ENCODE measurements around the gene SLC27A1. TPM values are rescaled to one million over a fixed set of nuclear protein-coding genes. Genes with fewer than 3 reads are reported as not detected.
A peak's percentile ranks its signal among the peaks of the same experiment; 100 is the strongest.

The SLC27A1 gene
- total and polyA plus RNA-seq, 4 donors = 2.4 to 7.4 (median 4.0) TPM

DNA sequence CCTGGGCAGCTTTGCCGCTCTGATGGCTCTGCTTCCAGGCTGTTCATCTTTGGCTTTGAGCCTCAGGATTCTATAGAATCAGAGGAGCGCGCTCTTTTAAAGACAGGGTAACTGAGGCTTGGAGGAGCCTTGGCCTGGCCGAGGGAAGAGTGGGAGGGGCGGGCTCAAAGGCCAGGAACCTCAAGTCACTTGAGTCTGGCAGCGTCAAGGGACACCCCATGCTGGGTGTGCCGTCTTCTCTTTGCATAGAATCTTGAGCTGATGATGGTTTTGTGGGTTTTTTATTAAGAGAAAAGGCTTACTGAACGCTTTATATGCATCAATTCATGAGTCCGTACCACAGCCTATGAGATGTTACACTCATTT lies 42.2 kb downstream of the SLC27A1 start:
- peak overlapping the region; percentile 62 to 84 (median 82) for H3K4me3 ChIP-seq (ENCODE audit: low read depth in 1 of 3, low read length in 3 of 3)
- no peak for DNase-seq (ENCODE audit: low spot score)
- peaks cover 4 to 18% (median 16%) of the 10 kb centered on the region in 4 donors for H3K4me1 ChIP-seq (ENCODE audit: control insufficient read depth in 4 of 4, insufficient read depth in 4 of 4, low read length in 3 of 4)
- TF ChIP-seq GABPA (IDR thresholded peaks at IDR 0.05 in 1 of 2, conservative IDR thresholded peaks at IDR 0.05 in 1 of 2) (no peak), TAF1 (conservative IDR thresholded peaks at IDR 0.05) (no peak), NR2F2 (IDR thresholded peaks at IDR 0.05) (no peak), JUND (IDR thresholded peaks at IDR 0.05) (no peak), SP1 (IDR thresholded peaks at IDR 0.05) (no peak), HNF4G (IDR thresholded peaks at IDR 0.05) (no peak), MAX (IDR thresholded peaks at IDR 0.05) (no peak), FOXA1 (IDR thresholded peaks at IDR 0.05) (no peak), RAD21 (IDR thresholded peaks at IDR 0.05) (no peak), HNF4A (conservative IDR thresholded peaks at IDR 0.05) (no peak), YY1 (IDR thresholded peaks at IDR 0.05) (no peak), EGR1 (IDR thresholded peaks at IDR 0.05; ENCODE audit: low read depth in 2 of 2) (no peak), CTCF (IDR thresholded peaks at IDR 0.05; ENCODE audit: low read depth, low read length, missing input control) (no peak), ZBTB33 (IDR thresholded peaks at IDR 0.05) (no peak), FOXA2 (IDR thresholded peaks at IDR 0.05) (no peak), RXRA (IDR thresholded peaks at IDR 0.05) (no peak), REST (IDR thresholded peaks at IDR 0.05) (no peak)
- TF ChIP-seq, protein P1, sequence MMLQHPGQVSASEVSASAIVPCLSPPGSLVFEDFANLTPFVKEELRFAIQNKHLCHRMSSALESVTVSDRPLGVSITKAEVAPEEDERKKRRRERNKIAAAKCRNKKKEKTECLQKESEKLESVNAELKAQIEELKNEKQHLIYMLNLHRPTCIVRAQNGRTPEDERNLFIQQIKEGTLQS (IDR thresholded peaks at IDR 0.05) = no peak
- peaks cover 0 to 3% (median 1%) of the 10 kb centered on the region in 4 donors for H3K9me3 ChIP-seq (ENCODE audit: control insufficient read depth in 4 of 4, low read length in 3 of 4)
- 58% methylated on average over 9 of the region's 9 CpGs for WGBS
- no peaks in the 10 kb centered on the region for H3K27me3 ChIP-seq (ENCODE audit: control insufficient read depth in 4 of 4, insufficient read depth in 4 of 4, low read length in 3 of 4)
- H3K36me3 ChIP-seq (ENCODE audit: control insufficient read depth in 4 of 4, insufficient read depth in 3 of 4, low read depth in 1 of 4, low read length in 3 of 4) = peaks cover 0 to 10% (median 7%) of the 10 kb centered on the region in 4 donors
- H3K27ac ChIP-seq (ENCODE audit: low read depth in 1 of 2, low read length in 2 of 2) = peak overlapping the region; percentile 96 to 99
- peak overlapping the region; percentile 23 to 57 for H3K9ac ChIP-seq (ENCODE audit: low read depth in 1 of 2, low read length in 2 of 2)

Measured in liver (tissue), 9 donors.